GM21737 (cell line): ENCODE measurements around the gene LENG9.
"Not testable (repeated sequence)": the region's sequence is repeated elsewhere in the genome, so short reads cannot be mapped to it uniquely, and the experiment has no call there.

ENCODE experiments used
- ATAC-seq: cut with Tn5 transposase; IDR thresholded peaks from one replicate; pipeline ENCODE4 v1.9.1; 2021; ENCODE audit warnings: mild to moderate bottlenecking, moderate library complexity; ENCODE audit not compliant: unreplicated experiment

The LENG9 gene

DNA sequence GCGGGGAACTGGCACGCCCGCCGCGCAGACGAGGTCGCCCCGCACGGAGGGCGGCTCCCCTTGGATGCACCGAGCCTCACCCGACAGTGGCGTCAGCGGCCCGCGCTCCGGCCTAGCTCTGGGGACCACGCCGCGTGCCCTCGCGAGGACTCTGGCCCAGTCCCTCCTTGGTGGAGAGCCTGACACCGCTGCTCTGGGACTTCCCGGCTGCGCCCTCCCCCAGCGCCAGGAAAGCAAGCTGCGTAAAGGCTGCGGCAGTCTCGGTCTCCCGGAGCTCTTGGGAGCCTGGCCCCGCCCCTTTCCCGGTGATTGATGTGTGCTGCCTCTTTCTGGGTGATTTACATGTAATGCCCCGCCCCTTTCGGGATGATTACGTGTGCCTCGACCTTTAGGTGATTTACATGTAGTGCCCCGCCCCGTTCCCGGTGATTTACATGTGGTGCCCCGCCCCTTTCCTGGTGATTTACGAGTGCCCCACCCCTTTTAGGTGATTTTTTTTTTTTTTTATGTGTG is at the start of gene LENG9:
Gene LENG9, minus strand, starts transcription at position 248 of the 513 bp plus-strand sequence. CDS start 252 bp downstream, outside the sequence.
- ATAC-seq, result peak; percentile 51

DNA sequence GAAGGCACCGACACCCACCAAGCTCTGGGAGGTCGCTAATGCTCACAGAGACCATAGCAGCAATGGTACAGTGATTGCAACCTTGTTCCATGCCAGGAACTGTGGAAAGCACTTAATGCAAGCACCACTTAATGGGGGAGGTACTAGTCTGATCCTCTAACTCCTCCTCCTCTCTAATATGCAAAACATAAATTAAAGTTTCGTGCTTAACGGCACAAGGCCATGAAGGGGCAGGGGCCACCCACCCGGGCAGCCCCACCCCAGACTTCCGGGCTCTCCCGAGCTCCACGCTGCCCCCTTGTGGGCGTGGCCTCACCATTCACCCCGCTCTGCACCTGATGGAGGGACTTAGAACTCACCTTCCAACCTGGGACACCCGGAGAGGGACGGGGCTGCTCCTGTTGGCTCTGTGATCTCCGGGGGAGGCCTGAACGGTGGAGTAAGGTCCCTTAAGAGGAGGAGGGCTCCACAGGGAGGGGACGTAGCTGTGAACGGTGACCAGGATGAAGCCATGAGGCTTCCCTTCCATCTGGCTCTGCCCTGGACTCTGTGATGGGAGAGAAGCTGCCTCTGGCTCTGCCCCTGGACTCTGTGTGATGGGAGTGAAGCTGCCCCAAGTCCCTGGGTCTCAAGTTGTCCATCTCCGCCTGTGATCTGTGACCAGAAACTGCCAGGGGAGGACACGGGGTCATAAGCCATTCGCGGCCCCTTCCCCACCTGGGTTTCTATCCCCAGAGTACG is 45.8 kb upstream of the LENG9 start:
- not testable (repeated sequence) for ATAC-seq

DNA sequence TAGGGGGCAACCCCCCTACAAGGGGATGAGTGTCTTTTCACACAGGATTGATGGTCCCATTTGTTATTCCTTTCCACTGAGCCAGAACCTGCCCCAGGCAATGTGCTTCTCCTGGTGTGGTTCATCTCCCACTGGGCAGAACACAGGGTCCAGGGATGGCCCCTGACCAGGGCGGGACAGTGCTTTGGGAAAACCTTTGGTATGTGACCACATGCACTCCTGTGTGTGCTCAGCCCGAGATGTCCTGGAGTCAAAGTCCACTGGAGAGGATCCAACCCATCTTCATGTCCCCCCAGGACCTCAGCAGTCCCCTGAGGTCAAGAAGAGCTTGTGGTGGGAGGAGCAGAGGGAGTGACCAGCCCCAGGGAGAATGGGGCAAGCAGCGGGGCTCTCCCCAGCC is 44.9 kb upstream of the LENG9 start:
- ATAC-seq, result not testable (repeated sequence)

DNA sequence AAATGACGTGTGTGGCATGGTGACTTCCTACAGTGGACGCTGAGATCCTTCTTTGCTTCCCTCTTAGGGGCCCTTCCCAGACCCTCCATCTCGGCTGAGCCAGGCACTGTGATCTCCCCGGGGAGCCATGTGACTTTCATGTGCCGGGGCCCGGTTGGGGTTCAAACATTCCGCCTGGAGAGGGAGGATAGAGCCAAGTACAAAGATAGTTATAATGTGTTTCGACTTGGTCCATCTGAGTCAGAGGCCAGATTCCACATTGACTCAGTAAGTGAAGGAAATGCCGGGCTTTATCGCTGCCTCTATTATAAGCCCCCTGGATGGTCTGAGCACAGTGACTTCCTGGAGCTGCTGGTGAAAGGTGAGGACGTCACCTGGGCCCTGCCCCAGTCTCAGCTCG is 44.2 kb upstream of the LENG9 start:
- ATAC-seq, result no peak

DNA sequence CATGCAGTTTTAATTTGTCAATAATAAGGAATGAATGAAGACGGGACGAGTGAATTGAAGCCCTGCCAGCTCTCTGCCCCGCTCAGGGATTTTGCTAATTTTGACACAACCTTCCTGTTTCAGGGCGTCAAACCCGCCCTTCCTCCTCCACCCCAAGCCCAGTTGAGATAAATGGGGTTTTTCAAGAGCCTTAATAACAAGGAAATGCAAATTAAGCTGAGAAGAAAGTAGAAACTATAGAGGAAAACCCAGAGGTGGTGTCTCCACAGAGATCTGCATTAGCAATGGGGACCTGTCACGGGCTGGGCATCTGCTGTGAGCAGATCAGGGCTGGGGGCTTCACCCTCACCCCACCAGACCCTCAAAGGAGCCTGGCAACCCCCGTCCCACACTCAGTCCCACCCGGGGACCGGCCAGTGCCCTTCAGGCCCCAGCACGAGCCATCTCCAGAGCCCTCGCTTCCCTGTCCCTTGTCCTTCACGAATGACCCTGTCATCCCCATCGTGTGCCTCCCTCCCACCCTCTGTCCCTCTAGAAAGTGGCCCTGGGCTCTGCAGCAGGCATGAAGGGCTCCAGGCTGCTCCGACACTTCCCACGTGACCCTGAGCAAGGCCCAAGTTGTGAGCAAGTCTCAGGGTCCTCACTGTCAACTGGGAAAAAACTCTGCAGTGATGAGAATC is 43.6 kb upstream of the LENG9 start:
- not testable (repeated sequence) for ATAC-seq

DNA sequence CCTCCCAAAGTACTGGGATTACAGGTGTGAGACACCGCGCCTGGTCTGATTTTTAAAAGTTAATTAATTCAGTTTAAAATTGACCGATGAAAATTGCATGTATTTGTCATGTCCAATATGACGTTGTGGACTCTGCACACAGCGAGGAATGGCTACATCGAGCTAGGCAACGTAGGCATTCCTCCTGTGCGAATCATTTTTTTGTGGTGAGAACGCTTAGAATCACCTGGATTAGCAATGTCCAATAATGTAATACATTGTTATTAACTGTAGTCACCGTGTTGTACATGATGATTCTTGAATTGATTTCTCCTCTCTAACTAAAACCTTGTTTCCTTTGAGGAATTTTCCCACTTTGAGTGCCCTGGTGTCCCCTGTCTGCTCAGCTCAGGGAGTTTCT is 42.5 kb upstream of the LENG9 start:
- ATAC-seq, result no peak

DNA sequence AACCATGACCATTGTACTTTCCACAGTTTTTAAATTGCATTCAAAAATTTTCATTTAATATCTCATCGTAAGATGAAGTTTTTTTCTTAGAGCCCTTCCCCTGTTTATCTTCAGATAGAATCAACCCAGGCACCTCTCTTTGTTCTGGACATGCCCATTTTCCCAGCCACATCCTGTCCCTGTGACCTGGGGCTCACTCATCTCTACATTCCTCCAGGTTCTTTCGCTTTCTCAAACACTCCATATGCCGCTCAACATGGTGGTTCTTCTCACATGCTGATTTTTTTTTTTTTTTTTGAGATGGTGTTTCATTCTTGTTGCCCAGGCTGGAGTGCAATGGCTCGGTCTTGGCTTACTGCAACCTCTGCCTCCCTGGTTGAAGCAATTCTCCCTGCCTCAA is 42.0 kb upstream of the LENG9 start:
- ATAC-seq, result not testable (repeated sequence)

DNA sequence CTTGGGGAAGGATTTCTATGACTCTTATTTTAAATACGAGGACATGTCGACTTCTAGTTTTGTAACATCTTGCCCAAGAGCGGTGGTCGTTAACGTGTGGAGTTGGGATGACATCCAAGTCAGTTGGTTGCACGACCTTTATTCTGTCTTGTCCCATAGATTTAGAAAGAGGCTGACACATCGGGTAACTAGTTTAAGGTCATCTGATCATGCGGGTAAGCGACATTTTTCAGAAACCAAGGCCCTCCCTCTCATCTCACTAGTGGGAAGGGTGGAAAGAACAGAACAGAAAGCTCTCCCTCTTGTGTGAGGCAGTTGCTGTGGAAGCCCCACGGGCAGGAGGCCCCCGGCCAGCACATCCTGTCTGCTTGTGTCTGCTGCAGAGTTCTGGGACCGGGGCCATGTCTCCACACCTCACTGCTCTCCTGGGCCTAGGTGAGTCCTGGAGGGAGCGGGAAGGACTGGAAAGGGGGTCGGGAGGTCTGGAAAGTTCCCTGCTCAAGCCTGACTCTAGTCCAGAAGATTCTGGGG is 39.0 kb upstream of the LENG9 start, which contains the start of gene LAIR2:
Gene LAIR2, plus strand, starts transcription at position 314 of the 531 bp plus-strand sequence. Its CDS starts 88 bp downstream, at position 402.
- ATAC-seq, result no peak

DNA sequence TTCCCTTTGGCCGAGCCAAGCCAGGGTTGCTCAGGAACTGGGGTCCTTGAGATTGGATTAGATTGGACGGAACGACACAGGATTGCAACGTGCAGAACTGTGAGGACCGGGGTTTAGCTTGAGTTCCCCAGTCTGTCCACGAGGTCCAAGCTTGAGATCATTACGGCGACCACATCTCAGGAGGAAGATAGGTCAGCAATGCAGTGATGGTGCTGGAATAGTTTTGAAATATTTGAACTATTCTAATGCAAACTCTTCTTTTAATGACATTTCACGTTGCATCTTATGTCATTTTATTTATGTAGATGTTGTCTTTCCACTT is 34.8 kb upstream of the LENG9 start:
- ATAC-seq, result not testable (repeated sequence)

DNA sequence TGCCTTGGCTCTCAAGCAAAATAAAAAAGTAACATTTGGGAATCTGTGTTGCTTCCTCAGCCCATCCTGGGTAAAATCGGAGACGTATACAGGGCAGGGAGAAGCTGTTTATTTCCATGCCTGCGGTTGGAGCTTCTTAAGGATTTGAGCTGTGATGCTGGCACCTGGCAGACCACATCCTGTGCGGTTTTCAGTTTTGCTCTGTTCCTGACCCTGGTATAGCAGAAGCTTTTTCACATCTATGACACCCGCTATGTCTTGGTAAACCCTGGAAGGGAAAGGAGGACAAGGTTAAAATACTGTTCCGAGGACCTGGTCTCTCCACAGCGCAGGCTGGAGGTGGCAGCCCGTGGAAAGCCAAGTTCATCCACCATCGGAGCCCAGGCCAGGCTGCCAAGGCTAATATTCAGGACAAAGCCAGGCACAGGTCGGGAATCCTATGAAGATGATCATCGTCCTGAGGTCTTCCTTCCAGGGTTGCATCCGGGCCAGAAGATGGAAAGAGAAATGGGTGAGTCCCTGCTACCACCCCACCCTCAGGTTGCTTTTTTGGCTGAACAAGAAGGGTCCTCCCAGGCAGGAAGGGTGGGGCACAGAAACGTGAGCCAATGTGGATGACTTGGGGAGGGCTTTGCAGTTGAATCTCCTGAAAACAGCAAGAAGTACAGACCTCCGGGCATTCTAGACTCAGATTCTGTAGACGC is 34.3 kb upstream of the LENG9 start:
- ATAC-seq, result not testable (repeated sequence)

DNA sequence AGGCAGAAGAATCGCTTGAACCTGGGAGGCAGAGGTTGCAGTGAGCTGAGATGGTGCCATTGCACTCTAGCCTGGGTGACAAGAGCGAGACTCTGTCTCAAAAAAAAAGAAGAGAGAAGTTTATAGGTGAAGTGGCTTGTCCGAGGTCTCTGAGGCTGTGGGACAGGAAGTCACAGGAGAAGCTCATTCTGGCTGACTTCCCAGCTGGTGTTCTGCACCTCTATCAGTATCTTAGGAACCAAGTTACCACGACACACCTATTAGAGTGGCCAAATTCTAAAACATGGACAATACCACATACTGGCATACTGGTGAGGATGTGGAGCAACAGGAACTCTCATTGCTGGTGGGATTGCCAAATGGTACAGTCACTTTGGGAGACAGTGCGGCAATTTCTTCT is 31.7 kb upstream of the LENG9 start:
- not testable (repeated sequence) for ATAC-seq

DNA sequence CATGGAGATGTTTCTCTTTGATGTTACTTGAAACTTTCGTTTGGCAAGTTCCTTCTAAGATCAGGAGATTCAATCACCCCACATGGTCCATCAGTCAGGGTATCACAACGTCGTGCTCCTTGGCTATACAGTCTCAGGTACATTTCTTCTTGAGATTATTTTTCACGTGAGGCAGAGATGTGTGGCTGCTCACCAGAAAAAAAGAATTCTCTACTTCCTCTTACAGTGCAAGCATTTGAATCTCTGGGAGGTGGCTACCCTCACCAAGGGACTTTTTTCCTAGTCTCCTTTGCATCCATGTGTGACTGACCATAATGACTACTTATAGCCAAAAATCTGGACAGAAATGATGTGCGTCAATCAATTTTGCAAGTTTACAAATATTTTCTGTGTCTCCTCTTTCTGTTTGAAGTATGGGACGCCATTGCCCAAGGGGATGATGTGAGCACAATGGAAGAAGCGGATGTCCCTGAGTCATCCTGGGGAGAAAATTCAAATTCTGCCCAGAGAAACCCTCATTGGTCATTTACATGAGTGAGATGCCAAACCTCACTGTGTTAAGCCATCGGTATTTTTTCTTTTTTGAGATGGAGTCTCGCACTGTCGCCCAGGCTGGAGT is 30.5 kb upstream of the LENG9 start:
- ATAC-seq, result no peak

DNA sequence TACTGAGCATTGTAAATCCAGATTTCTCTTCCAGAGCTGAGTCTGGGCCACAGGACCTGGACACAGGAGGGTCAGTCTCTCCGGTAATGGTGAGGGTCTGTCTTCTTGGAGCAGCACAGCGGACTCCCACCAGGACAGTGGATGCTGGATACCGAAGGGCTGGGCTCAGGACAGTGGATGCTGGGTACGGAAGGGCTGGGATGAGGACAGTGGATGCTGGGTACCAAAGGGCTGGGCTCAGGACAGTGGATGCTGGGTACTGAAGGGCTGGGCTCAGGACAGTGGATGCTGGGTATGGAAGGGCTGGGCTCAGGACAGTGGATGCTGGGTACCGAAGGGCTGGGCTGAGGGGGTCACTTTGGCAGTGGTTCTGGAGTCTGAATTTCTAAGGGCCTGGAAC is 29.5 kb upstream of the LENG9 start:
- not testable (repeated sequence) for ATAC-seq

DNA sequence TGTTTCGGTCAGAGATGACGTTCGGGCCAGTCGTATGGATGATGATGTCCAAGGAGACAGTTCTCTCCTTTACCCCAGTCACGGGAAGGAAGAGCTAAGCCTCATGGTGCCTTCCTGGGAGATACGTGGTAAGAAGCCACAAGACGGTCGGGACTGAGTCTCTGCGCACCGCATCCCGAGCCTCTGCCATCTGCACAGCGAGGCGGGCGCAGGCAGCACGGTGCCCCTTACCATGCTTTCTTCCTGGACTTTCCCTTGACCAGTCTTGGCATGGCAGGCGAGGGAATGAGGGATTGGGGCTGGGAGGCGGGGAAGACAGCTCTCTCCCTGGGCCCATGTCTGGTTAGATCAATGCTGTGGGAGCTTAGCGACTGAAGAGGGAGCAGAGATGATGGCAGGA is 29.0 kb upstream of the LENG9 start:
- no peak for ATAC-seq

DNA sequence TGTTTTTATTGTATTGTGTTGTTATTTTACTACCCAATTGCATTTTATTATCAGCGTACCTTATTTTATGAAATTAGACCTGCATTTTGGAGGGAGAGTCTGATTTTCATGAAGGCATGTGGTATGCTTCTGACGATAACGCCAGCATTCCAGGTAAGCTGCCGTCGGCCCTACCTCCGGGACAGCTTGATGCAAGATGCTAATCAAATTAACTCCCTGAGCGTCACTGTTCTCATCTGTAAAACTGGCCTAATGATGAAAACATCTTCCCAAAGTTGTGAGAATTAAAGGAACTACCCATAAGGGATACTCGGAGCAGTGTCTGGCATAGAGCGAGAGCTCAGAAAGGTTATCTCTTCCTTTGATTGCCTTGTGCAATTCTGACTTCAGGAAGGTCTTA is 26.2 kb upstream of the LENG9 start:
- ATAC-seq, result no peak

DNA sequence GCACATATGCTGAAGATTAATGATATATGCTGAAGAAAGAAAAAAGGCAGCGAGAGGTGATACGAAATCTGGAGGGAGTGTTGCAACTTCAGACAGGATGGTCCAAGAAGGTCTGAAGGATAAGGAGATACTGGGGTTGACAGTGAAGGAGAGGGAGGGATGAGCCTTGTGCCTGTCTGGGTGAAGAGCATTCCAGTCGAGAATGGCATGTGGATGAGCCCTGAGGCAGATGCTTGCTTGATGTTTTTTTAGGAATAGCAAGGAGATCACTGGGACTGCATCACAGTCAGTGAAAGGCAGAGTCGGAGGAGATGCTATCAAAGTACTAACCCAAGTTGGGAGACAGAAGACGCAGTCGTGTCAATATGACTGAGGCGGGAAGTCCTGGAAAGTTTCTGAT is 25.8 kb upstream of the LENG9 start:
- ATAC-seq, result no peak

DNA sequence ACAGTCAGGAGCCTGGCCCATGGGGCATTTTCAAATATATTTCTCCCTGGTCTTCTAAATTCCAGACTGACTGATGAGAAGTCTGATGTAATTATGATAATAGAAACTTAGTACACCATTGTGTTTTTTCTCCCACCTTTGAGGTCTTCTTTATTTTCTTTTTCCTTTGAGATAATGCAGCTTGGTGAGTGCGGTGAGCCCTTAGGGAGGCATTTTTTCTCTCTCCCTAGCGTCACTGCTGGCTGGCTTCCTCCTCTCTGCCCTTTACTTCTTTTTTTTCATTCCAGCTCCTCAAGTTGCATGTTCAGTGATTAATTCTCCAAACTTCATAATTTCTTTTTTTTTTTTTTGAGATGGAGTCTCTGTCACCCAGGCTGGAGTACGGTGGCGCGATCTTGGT is 22.3 kb upstream of the LENG9 start:
- ATAC-seq, result no peak

DNA sequence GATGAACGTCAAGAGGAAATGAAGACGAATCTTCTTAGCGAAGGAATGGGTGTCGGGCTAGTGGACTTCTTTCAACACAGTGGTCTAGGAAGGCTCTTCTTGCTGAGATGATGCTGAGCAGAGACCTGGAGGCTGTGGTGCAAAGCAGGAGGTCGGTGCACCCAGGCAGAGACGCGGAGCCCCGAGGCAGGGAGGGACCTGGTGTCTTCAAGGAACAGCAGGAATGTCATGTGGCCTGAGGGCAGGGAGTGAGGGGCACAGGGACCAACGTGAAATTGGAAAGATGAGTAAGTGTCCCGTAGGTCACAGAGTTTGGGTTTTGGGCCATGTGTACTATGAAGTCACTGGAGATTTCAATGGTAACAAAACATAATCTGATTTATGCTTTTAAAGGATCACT is 20.9 kb upstream of the LENG9 start:
- ATAC-seq, result no peak

DNA sequence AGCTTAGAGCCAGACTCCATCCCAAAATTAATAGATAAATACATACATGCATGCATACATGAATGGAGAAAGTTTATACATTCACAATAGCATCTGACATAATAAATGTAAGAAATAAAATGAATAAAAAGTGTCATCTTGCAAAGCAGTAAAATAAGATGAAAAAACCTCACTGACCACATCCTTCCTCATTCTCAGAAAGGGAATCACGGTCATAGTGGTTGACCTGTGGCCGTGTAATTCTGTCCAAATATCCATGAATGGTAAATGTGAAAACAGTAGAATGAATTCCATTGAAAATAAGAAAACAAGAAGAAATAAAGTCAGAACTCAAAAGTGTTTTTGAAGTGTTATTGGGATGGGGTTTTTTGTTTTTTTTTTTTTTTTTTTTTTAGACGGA is 19.3 kb upstream of the LENG9 start:
- no peak for ATAC-seq

DNA sequence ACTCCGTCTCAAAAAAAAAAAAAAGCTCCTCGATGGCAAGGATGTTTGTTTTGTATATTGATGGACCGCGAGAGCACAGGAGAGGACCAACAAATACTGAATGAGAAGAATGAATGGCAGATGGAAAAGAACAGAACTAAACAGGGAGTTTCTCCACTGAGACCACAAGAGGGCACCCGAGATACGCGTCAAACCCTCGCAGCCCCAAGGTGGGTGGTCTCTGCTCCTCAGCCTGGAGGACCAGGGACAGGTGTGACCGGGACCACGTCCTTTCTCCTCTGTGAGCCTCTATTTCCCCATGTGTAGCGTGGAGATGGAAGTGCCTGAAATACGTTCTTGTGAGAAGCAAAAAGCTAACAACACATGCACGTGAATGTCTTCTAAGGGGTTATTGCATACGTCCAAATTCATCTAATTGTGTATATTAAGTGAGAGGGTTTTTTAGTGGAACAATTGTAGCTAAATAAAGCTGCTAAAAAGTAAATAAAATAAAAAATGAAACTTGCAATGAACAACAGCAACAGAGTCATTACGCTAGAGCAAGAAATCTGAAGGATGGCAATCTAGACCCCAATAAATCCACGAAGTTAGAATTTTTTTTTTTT is 17.9 kb upstream of the LENG9 start:
- no peak for ATAC-seq

DNA sequence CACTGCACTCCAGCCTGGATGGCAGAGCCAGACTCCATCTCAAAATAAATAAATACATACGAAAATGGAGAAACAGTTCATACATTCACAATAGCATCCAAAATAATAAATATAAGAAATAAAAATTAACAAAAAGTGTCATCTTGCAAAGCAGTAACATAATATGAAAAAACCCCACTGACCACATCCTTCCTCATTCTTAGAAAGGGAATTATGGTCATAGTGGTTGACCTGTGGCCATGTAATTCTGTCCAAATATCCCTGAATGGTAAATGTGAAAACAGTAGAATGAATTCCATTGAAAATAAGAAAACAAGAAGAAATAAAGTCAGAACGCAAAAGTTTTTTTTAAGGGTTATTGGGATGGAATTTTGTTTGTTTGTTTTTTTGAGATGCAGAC is 16.5 kb upstream of the LENG9 start:
- ATAC-seq, result no peak
